Stimulated activated CD4-positive, alpha-beta T cell treated with anti-CD3 and anti-CD28 coated beads, Interleukin-1b, Interleukin-23, amount 100 ng/mL, for 1 hour (primary cell): ENCODE results near the gene MYOM3.

Experiments used
- DNase-seq, 2 donors: peaks; one replicate each; pipeline ENCODE4 v3.0.0-alpha.2; 2020; ENCODE audit warnings: low read depth in 2 of 2

The MYOM3 gene

GRCh38 chr1:24114753-24115152 is 2.8 kb upstream of the MYOM3 start:
- no peak for DNase-seq

- no peak for DNase-seq
These were observed 1.7 kb upstream of the MYOM3 start for GRCh38 chr1:24113641-24114033.

GRCh38 chr1:24111262-24111995 is 506 bp downstream of the MYOM3 start:
- no peak for DNase-seq

- no peak for DNase-seq
These were observed 1.2 kb downstream of the MYOM3 start for GRCh38 chr1:24110642-24111261.

GRCh38 chr1:24109686-24110475 is 2.1 kb downstream of the MYOM3 start:
- DNase-seq: no peak

- DNase-seq: no peak
These were observed 2.8 kb downstream of the MYOM3 start for GRCh38 chr1:24109166-24109483.

- DNase-seq: no peak
These were observed 3.4 kb downstream of the MYOM3 start for GRCh38 chr1:24108334-24109165.

- DNase-seq: no peak
These were observed 4.3 kb downstream of the MYOM3 start for GRCh38 chr1:24107462-24108138.

GRCh38 chr1:24105368-24106160 is 6.4 kb downstream of the MYOM3 start:
- no peak for DNase-seq

GRCh38 chr1:24104854-24105253 is 7.1 kb downstream of the MYOM3 start:
- DNase-seq: no peak

- DNase-seq: no peak
These were observed 8.1 kb downstream of the MYOM3 start for GRCh38 chr1:24103879-24104278.

GRCh38 chr1:24103408-24103807 is 8.5 kb downstream of the MYOM3 start:
- DNase-seq: no peak

GRCh38 chr1:24102961-24103360 is 9.0 kb downstream of the MYOM3 start:
- no peak for DNase-seq

GRCh38 chr1:24101796-24102586 is 9.9 kb downstream of the MYOM3 start:
- no peak for DNase-seq

- DNase-seq: no peak
These were observed 10.8 kb downstream of the MYOM3 start for GRCh38 chr1:24100945-24101737.

GRCh38 chr1:24098943-24099638 is 12.8 kb downstream of the MYOM3 start:
- DNase-seq: no peak

GRCh38 chr1:24098102-24098501 is 13.8 kb downstream of the MYOM3 start:
- no peak for DNase-seq

- no peak for DNase-seq
These were observed 14.3 kb downstream of the MYOM3 start for GRCh38 chr1:24097663-24098062.

GRCh38 chr1:24096739-24097103 is 15.2 kb downstream of the MYOM3 start:
- DNase-seq: no peak
